ENCODE data around the gene MKNK2. TPM values are rescaled to one million over a fixed set of nuclear protein-coding genes. Genes with fewer than 3 reads are reported as not detected.
A peak's percentile ranks its signal among the peaks of the same experiment; 100 is the strongest.

Gene MKNK2
- total and polyA plus RNA-seq, 2 of the 13 experiments (the other 11 are each of a cell fraction or from before 2014, with no cell fraction given) = 44.9 to 112 TPM

- TF ChIP-seq ZNF782 (CRISPR knock-in tag; IDR thresholded peaks at IDR 0.05; ENCODE audit: borderline replicate concordance) = no peak
- no peak for TF ChIP-seq NPAS2 (CRISPR knock-in tag; IDR thresholded peaks at IDR 0.05; ENCODE audit: borderline replicate concordance)
- no peak; the same call in 1 of the 2 replicates for TF ChIP-seq KDM2A (CRISPR knock-in tag; IDR thresholded peaks at IDR 0.05; ENCODE audit: borderline replicate concordance, low read depth)
- no peak for TF ChIP-seq HMG20A (CRISPR knock-in tag; IDR thresholded peaks at IDR 0.05; ENCODE audit: borderline replicate concordance)
- no peak for TF ChIP-seq TERF1 (CRISPR knock-in tag; IDR thresholded peaks at IDR 0.05)
- no peak for TF ChIP-seq AGO1 (IDR thresholded peaks at IDR 0.05; ENCODE audit: low read depth, low read length, poor library complexity, severe bottlenecking)
- peak; percentile 25; the same call in 1 of the 2 replicates for TF ChIP-seq ZNF263 (CRISPR knock-in tag; IDR thresholded peaks at IDR 0.05)
- TF ChIP-seq E2F1 (CRISPR knock-in tag; IDR thresholded peaks at IDR 0.05) = no peak
- peak; percentile 9 for TF ChIP-seq YY1 (IDR thresholded peaks at IDR 0.05; ENCODE audit: insufficient read depth, insufficient replicate concordance, low read depth, low read length)
- TF ChIP-seq ETV6 (CRISPR knock-in tag; conservative IDR thresholded peaks at IDR 0.05) = no peak
- 0 out of 2 replicates have a peak, but pooled peaks have one; percentile 50 for TF ChIP-seq SP4 (CRISPR knock-in tag; IDR thresholded peaks at IDR 0.05)
- TF ChIP-seq KDM4B (CRISPR knock-in tag; IDR thresholded peaks at IDR 0.05) = no peak
- TF ChIP-seq ZNF567 (CRISPR knock-in tag; IDR thresholded peaks at IDR 0.05; ENCODE audit: borderline replicate concordance) = no peak
- TF ChIP-seq ZNF768 (CRISPR knock-in tag; IDR thresholded peaks at IDR 0.05) = 0 out of 2 replicates have a peak, but pooled peaks have one; percentile 10
- TF ChIP-seq MZF1 (CRISPR knock-in tag; IDR thresholded peaks at IDR 0.05; ENCODE audit: borderline replicate concordance) = no peak
- 0 out of 2 replicates have a peak, but pooled peaks have one; percentile 38 for TF ChIP-seq ZNF710 (CRISPR knock-in tag; IDR thresholded peaks at IDR 0.05; ENCODE audit: borderline replicate concordance)
- 0 out of 2 replicates have a peak, but pooled peaks have one; percentile 22 for TF ChIP-seq SALL2 (CRISPR knock-in tag; IDR thresholded peaks at IDR 0.05)
- no peak for TF ChIP-seq EHMT2 (IDR thresholded peaks at IDR 0.05; ENCODE audit: borderline replicate concordance, low read depth, low read length)
- no peak for TF ChIP-seq ZFP36L2 (CRISPR knock-in tag; IDR thresholded peaks at IDR 0.05)
These were observed 13.3 kb upstream of the MKNK2 start (continued) for GRCh38 chr19:2064395-2064787.

All from HepG2 (cell line).